ENCODE measurements around the gene PHYH. TPM values are rescaled to one million over a fixed set of nuclear protein-coding genes. Genes with fewer than 3 reads are reported as not detected.

Gene PHYH
- 10 to 100 TPM; 21.9 to 54.1 (median 35.9) TPM for total RNA-seq

DNA sequence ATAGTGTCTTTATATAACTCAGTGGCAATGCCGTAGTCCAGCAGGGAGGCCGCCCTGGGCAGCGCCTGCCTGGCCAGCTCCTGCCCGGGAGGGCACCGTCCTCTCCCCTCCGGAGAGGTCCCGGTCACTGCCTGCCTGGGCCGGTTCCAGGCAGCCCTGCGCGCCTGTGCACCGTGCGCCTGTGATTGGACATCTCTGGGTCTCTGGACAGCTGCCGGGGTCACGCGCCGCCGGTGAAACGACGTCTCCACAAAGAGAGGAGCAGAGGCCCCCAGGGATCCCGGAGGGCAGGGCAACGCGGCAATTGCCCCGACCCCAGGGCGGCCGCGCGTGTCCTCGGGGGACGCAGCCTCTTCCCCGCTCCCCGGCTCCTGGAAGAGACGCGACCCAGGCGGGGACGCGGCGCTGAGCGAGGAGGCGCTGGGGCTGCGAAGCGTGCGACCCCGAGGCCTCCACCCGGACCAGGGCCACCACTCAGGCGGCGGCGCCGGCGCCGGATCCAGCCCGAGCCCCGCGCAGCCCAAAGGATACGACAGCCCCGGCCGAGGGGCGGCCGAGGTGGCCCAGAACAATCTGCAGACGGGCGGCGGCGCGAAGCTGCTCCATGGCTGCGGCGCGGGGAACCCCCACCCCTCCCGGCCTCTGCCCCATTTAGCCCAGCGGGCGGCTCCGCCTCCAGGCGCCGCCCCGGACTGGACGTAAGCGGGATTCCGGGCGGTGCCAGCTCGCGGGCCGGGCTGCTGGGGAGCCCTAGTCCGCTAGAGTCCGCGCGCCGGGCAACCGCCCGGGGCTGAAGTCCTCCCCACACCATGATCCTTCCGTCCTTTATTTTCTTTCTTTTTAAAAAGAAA, at the start of gene PHYH:
PHYH (minus strand) TSS at position 628 of the 851 bp plus-strand sequence; CDS start at position 606, 22 bp downstream.
- TF ChIP-seq, protein P1, sequence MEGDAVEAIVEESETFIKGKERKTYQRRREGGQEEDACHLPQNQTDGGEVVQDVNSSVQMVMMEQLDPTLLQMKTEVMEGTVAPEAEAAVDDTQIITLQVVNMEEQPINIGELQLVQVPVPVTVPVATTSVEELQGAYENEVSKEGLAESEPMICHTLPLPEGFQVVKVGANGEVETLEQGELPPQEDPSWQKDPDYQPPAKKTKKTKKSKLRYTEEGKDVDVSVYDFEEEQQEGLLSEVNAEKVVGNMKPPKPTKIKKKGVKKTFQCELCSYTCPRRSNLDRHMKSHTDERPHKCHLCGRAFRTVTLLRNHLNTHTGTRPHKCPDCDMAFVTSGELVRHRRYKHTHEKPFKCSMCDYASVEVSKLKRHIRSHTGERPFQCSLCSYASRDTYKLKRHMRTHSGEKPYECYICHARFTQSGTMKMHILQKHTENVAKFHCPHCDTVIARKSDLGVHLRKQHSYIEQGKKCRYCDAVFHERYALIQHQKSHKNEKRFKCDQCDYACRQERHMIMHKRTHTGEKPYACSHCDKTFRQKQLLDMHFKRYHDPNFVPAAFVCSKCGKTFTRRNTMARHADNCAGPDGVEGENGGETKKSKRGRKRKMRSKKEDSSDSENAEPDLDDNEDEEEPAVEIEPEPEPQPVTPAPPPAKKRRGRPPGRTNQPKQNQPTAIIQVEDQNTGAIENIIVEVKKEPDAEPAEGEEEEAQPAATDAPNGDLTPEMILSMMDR (IDR thresholded peaks at IDR 0.05) = no peak
- DNase-seq (ENCODE audit: low spot score) (peak; percentile 58), ATAC-seq (ENCODE audit: low FRiP score) (peak; percentile 93)

DNA sequence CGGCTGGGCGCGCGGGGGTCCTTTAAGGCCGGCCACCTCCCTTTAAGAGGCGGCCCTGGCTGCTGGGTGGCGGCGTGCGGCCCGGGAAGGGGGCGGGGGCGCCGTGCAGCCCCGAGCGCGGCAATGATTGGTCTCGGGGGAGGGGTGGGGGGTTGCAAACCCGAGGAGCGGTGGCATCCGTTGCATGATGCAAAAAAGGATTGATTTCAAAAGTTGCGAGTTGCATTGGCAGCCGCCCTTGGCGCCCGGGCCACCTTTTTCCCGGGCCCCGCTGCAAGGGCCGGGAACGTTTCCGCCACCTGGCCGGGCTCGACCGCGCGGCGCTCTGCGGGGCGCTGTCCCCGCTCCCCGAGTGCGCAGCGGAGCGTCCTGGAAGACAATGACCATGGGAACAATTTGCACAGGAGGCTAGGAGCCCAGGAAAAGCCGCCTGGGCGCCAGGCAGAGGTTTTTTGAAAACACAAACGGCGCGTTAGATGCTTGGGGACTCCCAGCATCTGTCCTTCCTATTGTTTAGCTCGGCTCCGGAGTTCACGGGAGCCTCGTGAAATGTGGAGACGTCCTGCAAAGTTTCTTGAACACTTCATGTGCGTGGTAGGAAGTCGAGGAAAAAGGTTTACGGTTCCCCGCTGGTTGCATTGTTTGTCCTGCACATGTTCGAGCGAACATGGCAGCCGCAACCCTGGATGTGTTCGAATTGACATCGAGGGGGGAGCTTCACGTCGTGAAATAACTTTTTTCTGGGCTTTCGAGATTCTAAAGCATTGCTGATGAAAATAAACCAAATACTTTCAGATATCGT, 48.6 kb upstream of the PHYH start, which contains the start of gene SEPHS1:
SEPHS1 (minus strand) TSS at position 78 of the 802 bp plus-strand sequence. CDS start 3,343 bp downstream, outside the sequence.
- DNase-seq (ENCODE audit: low spot score) (no peak), ATAC-seq (ENCODE audit: low FRiP score) (peak; percentile 76)
- TF ChIP-seq, protein P1 (IDR thresholded peaks at IDR 0.05) = no peak

DNA sequence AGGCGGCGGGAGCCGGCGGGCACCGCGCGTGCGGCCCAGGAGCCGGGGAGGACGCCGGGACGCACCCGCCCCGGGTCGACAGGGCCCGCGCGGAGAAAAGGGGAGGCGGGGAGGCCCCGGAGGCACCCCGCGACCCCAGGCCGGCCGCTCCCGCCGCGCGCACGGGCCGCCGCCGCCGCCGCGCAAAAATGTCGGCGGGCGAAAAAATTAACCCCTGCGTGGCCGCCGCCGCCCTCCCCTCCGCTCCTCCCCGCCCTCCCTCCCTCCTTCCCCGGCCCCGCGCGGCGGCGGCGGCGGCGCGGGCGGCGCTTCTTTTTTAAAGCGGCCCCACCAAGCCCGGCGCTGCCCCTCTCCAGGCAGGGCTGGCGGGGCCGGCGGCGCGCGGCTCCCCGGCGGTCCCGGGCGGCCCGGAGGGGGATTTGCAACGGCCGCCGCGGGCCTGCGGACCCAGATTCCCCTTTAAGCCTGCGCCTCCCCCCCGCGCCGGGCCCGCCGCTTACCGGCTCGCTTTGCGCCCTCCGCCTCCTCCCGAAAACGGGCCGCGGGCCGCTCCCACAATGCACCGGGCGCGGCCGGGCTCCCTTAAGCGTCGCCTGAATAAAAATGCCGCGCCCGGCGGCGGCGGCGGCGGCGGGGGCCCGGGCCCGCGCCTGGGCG, 47.8 kb upstream of the PHYH start:
- ATAC-seq (ENCODE audit: low FRiP score) (peak; percentile 86), DNase-seq (ENCODE audit: low spot score) (no peak)
- TF ChIP-seq, protein P1 (IDR thresholded peaks at IDR 0.05) = no peak

DNA sequence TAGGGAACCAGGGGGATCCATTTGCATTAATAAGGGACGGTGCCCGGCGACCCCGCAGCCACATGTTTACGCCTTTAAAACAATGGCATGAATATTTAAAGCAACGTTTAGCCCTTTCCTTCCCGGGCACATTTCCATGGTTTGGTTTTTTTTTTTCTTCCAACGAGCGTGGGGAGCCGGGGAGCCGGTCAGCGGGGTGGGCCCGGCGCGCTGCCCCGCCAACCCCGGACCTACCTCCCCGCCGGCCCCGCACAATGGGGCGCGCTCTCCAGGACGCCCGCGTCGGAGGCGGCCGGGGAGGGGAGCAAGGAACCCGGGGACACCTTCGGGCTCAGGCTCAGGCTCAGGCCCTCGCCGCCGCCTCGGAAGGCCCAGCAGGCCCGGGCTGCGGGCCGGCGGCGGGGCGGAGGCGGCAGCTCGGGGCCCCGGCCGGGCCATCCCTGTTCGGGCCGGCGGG, 47.2 kb upstream of the PHYH start:
- no peak for DNase-seq (ENCODE audit: low spot score)
- TF ChIP-seq, protein P1 (IDR thresholded peaks at IDR 0.05) = no peak
- ATAC-seq (ENCODE audit: low FRiP score) = peak; percentile 33

DNA sequence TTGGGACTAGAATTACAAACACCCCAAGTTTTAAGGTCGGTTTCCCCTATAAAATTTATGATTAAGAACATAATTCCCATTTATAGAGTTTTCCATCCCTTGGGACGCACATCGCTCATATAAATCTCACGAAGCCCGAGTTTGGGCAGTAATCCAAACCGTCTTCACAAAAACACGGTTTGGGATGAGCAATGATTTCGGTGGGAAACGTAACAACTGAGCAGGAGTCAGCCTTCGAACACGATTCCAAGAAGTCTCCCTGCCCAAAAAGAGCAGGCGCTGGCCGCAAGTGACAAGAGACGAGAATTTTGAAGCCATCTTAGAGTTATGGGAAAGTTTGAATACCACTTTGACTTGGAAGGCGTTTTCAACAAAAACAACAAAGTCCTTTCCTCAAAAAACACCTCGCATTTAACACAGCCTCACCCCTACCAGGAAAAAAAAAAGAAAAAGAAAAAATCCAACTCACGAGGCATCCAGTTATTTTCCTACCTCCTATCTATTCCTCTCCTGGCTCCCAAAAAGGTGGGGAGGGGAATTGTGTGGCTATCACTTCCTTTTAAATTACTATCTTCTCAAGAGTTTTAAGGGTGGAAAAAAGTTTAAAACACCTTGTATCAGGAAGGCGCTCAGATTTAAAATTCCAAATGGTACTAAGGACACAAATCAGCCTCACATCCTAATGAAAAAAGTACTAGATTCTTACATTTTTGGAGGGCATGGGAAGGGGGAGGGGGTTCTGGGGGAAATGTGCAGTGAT, 46.6 kb upstream of the PHYH start:
- TF ChIP-seq, protein P1 (IDR thresholded peaks at IDR 0.05) = no peak
- no peak for ATAC-seq (ENCODE audit: low FRiP score)
- no peak for DNase-seq (ENCODE audit: low spot score)
